NCI-H226 (cell line): Measurements from ENCODE around the gene ARID3A.
"Not testable (repeated sequence)": the region's sequence is repeated elsewhere in the genome, so short reads cannot be mapped to it uniquely, and the experiment has no call there.

Source experiments
- DNase-seq: peaks from one replicate; pipeline ENCODE4 v3.0.0-alpha.2; 2015

ARID3A gene, protein sequence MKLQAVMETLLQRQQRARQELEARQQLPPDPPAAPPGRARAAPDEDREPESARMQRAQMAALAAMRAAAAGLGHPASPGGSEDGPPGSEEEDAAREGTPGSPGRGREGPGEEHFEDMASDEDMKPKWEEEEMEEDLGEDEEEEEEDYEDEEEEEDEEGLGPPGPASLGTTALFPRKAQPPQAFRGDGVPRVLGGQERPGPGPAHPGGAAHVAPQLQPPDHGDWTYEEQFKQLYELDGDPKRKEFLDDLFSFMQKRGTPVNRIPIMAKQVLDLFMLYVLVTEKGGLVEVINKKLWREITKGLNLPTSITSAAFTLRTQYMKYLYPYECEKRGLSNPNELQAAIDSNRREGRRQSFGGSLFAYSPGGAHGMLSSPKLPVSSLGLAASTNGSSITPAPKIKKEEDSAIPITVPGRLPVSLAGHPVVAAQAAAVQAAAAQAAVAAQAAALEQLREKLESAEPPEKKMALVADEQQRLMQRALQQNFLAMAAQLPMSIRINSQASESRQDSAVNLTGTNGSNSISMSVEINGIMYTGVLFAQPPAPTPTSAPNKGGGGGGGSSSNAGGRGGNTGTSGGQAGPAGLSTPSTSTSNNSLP

DNA sequence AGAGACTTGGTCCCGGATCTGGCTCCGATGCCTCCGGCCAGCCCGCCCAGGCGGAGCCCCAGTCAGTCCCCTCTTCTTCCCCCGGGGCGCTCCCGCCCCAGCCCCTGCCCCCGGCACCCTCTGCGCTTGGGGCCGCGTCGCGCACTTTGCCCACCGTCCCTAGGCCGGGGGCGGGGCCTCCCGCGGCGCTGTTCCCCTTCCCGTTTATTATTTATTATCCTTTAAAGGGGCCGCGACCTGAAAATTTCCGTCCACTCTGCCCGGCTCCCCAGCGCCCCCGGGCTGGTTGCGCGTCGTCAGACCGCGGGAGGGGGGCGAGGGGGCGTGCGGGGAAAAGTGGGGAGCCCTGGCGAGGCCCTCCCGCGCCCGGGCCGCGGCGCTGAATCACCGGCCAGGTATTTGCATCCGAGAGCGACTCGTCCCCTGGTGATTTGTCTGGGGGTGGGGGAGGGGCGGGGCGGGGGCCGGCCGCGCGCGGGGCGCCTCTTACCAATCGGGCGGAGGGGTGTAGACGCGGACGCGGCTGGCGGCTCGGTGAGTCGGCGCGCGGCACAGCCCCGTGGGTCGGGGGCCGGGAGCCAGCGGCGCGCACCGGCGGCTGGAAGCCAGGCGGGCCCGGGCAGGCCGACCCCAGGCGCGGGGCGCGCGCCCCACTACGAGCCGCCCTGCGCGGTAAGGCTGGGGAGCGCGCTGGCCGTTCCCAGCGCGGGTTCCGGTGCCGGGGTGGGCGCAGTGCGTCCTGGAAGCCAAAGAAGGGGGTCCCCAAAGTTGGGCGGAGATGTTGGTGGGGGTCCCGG lies at the start of gene ARID3A:
ARID3A (plus strand) TSS at position 510 of the 797 bp plus-strand sequence. CDS start 3,494 bp downstream, outside the sequence.
- peak; percentile 75 for DNase-seq

DNA sequence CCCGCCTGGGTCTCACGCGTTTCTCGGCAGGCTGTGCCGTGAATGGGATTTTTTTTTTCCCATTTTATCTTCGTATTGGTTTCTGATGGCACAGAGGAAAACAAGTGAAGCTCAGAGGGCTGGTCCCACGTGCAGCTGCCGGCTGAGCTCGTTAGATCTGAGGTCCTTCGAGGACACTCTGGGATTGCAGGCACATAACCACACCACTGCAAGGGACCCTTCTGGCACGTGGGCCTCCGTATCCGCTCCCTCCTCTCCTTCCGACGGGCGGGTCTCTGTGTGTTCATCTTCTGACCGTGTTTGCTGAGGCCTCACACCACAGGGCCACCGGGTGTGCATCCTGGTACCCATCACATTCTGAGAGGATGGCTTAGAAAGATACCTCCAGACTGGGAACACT lies 49.7 kb upstream of the ARID3A start:
- no peak for DNase-seq

DNA sequence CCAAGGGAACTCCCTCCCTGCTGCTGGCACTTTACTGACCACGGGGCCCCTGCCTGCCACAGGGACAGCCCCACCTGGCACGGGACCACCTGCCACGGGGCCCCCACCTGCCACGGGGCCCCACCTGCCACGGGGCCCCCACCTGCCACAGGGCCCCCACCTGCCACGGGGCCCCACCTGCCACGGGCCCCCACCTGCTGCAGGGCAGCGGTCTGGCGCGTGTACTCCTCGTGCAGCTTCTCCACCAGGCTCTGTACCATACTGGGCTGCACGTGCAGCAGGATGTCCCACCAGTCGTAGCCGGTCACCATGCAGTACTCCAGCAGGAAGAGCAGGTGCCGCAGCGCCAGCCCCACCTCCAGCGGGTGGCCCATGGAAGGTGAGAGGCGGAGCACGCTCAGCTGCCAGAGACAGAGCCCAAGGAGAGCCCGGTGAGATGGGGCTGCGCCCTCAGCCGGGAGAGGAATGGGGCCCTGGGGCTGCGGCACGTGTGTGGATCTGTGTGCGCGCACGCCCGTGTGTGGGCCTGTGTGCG lies 49.0 kb upstream of the ARID3A start:
- no peak for DNase-seq

DNA sequence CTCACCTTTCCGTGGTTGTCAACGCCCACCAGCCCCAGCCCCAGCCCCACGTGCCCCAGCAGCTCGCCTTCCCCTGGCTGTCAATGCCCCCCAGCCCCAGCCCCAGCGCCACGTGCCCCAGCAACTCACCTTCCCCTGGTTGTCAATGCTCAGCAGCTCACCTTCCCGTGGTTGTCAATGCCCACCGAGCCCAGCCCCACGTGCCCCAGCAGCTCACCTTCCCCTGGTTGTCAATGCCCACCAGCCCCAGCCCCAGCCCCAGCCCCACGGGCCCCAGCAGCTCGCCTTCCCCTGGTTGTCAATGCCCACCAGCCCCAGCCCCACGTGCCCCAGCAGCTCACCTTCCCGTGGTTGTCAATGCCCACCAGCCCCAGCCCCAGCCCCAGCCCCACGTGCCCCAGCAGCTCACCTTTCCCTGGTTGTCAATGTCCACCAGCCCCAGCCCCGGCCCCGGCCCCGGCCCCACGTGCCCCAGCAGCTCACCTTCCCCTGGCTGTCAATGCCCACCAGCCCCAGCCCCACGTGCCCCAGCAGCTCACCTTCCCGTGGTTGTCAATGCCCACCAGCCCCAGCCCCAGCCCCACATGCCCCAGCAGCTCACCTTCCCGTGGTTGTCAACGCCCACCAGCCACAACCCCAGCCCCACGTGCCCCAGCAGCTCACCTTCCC lies 47.7 kb upstream of the ARID3A start:
- not testable (repeated sequence) for DNase-seq

DNA sequence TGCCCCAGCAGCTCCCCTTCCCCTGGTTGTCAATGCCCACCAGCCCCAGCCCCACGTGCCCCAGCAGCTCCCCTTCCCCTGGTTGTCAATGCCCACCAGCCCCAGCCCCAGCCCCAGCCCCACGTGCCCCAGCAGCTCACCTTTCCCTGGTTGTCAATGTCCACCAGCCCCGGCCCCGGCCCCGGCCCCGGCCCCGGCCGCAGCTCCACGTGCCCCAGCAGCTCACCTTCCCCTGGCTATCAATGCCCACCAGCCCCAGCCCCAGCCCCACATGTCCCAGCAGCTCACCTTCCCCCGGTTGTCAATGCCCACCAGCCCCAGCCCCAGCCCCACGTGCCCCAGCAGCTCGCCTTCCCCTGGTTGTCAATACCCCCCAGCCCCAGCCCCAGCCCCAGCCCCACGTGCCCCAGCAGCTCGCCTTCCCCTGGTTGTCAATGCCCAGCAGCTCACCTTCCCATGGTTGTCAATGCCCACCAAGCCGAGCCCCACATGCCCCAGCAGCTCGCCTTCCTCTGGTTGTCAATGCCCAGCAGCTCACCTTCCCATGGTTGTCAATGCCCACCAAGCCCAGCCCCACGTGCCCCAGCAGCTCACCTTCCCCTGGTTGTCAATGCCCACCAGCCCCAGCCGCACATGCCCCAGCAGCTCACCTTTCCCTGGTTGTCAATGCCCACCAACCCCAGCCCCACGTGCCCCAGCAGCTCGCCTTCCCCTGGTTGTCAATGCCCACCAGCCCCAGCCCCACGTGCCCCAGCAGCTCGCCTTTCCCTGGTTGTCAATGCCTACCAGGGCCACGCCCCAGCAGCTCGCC lies 46.9 kb upstream of the ARID3A start:
- DNase-seq, result not testable (repeated sequence)

DNA sequence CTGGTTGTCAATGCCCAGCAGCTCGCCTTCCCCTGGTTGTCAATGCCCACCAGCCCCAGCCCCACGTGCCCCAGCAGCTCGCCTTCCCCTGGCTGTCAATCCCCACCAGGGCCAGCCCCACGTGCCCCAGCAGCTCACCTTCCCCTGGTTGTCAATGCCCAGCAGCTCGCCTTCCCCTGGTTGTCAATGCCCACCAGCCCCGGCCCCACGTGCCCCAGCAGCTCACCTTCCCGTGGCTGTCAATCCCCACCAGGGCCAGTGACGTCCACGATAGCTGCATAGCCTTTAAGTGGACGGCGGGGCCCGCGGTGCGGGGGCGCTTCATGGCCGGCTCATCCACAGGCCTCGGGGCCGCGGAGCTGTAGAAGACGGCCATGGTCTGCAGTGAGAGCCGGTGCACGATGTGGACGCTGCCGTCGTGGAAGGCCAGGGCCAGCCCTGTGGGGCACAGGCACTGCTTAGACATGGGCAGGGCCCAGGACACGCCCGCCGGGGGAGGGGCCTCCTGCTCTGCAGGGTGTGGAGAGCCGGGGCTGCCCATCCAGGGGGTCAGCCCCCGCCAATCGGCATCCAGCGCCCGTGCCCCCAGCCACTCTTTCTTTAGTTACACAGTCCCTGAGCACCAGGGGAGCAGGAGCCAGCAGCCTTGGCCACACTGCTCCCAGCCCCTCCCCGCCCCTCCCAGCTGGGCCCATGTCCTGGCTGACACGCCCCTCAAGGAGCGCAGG lies 46.0 kb upstream of the ARID3A start:
- no peak for DNase-seq

DNA sequence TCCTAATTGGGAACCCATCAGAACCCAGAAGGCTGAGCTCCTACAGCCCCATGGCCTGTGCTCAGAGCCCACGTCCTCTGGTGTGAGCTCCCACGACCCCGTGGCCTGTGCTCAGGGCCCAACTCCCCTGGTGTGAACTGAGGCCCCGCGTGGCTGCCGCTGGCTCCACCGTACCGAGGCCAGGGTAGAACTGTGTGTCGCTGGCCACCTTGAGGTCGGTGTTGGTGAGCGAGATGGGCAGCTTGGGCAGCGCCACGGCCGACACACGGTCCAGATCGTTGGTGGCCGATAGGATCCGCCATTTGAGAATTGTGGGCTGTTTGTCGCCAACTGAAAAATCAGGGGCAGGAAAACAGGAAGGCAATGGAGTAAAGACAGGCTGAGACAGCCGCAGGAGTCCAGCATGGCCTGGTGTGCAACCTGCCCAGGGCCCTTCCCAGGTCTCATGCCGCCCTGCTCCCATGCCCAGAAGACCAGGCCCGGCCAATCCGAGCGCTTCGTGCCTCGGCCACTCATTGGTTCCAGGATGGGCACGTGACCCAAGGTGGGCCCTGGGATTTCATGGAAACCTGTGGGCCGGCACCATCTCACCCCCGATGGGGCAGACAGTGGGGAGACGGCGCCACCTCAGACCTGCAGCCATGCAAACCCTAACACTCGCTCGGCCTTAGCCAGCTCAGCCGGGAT lies 44.3 kb upstream of the ARID3A start:
- no peak for DNase-seq

DNA sequence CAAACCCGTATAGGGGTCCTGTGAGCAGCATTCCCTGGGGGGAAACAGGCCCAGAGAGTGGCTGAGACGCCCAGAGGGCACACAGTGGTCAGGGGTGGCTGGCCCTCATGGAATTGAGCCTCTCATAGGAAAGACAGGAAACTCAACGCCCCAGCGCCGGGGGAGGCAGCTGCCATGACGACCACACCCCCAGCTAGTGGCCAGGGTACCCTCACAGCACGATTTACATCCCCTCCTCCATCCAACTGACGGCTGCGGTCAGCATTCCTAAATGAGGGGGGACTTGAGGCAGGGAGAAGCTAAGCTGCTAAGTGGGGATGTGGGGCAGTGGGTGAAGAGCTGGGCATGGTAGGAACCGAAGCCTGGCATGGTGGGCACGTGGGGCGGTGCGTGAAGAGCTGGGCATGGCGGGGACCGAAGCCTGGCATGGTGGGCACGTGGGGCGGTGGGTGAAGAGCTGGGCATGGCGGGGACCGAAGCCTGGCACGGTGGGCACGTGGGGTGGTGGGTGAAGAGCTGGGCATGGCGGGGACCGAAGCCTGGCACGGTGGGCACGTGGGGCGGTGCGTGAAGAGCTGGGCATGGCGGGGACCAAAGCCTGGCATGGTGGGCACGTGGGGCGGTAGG lies 42.9 kb upstream of the ARID3A start:
- no peak for DNase-seq

DNA sequence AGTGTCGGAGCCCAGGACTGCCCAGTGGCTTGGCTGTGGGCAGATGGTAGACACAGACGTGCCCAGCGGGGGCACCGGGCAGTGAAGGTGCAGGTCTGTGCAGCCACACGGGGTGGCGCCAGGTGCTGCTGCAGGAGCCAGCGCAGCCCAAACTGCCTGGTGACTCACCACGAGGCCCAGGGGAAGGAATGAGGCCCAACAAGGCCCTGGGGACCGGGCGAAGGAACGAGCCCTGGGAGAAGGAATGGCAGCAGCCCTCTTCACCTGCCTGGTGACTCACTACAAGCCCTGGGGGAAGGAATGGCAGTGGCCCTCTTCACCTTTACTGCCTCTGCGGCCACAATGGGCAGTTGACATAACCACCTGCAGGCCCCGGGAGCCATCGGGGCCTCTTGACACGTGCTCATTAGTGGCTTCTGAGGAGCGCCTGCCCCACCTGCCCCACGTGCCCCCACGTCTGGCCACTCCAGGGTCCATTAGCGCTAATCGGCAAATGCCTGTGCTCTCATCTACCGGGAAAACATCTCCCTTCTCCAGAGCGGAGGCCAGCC lies 42.1 kb upstream of the ARID3A start:
- DNase-seq, result no peak

DNA sequence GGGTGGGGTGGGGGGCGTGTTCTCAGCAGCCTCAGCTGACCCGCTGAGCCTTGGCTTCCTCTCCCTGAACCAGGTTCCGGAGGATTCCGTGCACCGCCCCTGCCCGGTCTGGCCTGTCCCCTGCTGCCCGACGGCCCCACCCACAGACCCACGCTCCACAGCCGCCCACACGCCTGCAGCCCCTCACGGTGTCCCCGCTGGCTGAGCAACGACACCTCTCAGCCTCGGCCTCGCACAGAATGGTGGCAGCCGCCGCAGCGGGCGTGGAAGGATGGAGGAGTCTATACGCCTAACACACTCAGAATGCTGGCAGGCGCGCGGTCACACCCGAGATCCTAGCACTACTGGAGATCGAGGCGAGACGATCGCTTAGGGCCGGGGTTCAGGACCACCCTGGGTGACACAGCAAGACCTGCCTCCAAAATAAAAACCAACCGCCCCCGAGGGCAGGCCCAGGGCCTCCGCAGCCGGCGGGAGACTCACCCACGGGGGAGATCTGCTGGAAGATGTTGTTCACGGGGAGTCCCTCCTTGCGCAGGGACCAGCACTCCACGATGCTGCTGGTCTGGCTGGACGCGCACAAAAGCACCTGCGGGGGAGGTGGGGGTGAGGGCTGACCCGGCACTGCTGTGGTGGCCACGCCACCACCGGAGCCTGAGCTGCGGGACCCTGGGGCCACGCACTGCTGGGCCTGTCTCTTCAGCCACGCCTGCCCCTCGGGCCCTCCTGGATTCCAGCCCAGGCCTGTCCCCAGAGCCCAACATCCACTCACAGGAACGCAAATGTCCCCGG lies 41.2 kb upstream of the ARID3A start:
- no peak for DNase-seq

DNA sequence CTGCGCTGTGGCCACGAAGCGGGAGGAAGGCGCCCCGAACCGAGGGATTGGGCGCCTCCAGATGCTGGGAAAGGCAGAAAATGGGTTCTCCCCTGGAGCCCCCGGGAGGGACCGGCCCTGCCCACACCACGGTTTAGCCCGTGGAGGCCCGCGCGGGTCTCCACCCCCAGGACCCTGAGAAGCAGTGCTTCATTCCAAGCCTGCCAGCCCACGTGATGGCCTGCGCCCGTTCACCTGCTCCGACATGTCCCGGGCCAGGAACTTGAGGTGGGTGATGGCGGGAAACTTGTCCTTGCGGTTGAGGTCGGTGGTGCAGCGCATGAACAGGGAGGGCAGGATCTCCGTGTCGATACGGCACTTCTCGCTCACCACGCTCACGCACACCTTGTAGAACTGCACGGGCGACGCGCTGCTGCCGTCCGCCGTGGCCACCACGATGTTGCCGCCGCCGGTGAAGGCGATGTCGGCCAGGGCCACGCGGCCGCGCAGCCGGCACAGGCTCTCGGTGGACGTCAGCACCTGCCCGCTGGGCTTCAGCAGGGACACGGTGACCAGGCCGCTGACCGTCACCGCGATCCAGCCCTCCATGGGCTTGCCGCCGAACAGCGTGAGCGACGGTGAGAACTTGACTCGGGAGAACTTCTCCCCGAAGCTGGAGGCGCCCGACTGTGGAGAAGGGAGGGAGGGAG lies 40.2 kb upstream of the ARID3A start:
- no peak for DNase-seq

DNA sequence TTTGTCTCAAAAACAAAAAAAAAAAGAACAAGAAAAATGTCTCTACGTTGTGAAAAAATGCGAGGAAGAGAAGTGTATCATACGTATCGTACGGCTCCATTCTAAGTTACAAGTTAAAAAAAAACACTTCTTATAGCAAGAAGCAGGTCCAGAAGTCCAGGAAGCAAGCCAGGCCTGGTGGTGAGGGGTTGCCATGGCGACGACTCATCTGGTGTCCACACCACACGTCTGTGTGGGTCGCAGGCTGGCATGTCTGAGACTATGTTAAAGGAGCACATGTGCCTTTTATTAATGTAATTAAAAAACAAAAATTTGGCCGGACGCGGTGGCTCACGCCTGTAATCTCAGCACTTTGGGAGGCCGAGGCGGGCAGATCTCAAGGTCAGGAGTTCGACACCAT lies 38.8 kb upstream of the ARID3A start:
- no peak for DNase-seq

DNA sequence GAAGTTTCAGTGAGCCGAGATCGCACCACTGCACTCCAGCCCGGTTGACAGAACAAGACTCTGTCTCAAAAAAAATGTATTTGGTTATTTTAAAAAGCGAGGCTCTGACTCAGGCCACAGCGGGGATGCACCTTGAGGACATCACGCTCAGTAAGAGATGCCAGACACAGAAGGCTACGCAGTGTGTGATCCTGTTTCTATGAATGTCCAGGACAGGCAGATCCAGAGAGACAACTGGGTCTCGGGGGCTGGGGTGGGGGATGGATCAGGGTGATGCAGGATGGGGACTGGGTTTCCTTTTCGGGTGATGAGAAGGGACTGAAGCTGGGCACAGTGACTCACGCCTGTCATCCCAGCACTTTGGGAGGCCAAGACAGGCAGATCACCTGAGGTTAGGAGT lies 38.2 kb upstream of the ARID3A start:
- no peak for DNase-seq

DNA sequence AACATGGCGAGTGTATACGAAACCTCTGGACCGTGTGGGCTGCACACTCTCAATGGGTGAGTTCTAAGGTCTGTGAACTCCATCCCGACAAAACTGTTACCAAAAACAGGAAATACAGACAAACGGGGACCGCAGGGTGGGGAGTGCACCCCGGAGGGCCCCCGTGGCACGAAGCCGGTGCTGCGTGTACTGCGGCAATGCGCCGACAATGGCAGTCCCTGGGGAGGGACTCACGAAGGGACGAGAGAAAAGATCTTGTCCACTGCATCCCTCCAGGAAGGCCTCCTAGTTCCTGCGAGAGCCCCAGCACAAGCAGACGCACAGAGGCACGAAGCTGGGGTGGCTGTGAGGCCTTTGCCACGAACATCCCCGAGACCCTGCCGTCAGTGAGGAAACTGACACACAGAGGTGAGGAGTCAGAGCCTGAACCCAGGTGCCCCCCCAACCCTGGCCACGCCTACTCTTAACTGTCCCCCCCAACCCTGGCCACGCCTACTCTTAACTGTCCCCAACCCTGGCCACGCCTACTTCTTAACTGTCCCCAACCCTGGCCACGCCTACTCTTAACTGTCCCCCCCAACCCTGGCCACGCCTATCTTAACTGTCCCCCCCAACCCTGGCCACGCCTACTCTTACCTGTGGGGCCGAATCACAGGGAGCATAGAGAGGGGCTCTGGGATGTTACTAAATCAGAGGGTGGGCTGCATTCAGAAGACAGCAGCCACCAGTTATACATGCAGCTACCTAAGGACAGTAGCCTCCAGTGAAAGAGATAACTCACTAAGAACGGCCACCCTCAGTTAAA lies 37.1 kb upstream of the ARID3A start:
- DNase-seq, result no peak

DNA sequence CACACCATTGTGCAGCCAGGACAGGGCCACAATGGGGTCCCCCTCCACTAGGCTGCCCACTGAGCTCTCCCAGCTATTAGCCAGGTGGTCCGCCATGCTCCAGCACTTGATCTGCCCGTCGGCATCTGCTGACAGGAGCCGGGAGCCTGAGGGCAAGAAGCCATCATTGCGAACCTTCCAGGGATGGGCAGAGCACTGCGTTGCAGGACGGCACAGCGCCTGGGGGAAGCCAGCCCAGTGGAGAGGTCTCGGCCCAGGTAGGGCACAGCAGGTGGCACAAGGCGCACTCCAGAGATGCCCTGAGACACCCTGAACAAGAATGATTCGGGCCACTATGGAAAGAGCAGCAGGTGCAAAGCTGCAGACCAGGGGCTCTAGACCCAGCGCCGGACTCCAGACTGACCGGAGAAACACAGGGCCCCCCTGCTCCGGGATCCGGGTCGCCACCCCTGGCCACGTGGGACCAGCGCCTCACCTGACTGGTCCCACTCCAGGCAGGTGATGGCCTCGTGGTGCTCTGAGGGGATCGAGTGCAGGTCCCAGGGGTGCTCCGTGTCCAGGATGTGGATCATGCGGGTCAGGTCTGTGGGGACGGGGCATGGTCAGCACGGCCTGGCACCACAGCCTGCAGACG lies 36.1 kb upstream of the ARID3A start:
- no peak for DNase-seq

DNA sequence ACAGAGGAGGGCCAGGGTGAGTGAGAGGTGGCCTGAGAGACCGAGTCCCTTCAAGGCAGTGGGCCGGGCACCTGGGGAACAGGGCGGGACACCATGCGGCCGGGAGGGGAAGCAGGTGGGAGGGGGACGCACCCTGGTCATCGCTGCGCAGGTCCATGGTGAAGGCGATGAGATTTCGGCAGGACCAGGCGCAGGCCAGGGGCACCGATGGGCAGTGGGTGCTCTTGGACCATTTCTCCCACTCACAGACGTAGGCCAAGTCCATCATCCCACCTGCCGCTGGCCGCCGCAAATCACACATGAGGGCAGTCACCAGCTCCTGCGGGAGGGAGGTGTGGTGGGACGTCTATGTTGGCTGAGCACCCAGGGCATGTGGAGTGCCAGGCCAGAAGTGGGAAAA lies 35.0 kb upstream of the ARID3A start:
- no peak for DNase-seq
